Stimulated activated CD4-positive, alpha-beta T cell treated with anti-CD3 and anti-CD28 coated beads, TNF-alpha, amount 100 ng/mL, for 4 hours (primary cell): ENCODE measurements around the gene ATP10A.
"Not testable (repeated sequence)": the region's sequence is repeated elsewhere in the genome, so short reads cannot be mapped to it uniquely, and the experiment has no call there.

ENCODE experiments used
- DNase-seq, 3 experiments: peaks; one replicate each; pipeline ENCODE4 v3.0.0-alpha.2; 2020; ENCODE audit warnings: low read depth in 3 of 3

Gene ATP10A

GRCh38 chr15:25882466-25882865 lies 19.3 kb upstream of the ATP10A start:
- DNase-seq: no peak

DNA sequence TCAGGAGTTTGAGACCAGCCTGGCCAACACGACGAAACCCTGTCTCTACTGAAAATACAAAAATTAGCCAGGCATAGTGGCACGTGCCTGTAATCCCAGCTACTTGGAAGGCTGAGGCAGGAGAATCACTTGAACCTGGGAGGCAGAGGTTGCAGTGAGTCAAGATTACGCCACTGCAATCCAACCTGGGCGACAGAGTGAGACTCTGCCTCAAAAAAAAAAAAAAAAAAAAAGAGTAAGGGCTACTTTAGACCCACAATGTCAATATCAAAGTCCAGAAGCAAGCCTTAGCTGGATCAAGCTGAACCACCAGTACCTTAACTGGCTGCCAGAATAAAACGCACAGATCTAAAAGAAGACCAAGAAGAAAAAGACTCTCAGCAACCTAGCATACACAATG lies 17.8 kb upstream of the ATP10A start:
- not testable (repeated sequence) for DNase-seq

DNA sequence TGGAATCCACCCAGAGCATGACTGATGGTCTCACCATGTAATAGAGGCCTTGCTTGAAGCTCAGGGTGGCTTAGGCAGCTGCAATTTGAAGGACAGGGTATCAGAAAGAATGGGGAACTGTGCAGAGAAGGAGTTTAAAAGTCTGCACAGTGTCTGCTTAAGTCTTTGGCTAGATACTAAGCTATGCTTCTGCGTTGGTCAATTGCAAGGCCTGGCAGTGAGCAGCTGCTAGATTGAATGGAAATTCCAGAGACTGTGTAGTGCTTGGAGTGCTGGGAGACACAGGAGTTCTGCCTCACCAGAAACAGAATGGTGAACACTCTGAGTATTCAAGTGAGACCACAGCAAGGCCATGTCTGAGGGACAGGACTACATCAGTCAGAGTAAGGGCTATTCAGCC lies 17.3 kb upstream of the ATP10A start:
- no peak for DNase-seq

GRCh38 chr15:25879438-25879837 lies 16.3 kb upstream of the ATP10A start:
- no peak for DNase-seq

DNA sequence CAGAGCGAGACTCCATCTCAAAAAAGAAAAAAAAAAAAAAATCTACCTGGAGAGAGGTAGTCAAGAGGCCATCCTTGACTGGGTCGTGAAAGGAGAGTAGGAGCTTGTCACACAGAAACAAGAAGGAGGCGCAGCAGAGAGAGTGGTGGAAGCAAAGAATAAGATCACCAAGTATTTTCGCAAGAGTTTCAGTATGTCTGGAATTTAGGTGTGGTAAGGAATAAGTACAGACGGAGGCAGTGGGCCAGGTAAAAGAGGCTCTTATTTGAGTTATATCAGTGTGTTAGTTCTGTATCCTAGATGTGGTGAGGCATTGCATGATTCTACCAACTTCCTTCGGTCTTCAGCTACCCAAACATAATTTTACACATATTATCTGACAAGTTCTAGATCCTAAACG lies 14.6 kb upstream of the ATP10A start:
- no peak for DNase-seq

GRCh38 chr15:25876231-25877140 lies 13.4 kb upstream of the ATP10A start:
- DNase-seq: no peak

DNA sequence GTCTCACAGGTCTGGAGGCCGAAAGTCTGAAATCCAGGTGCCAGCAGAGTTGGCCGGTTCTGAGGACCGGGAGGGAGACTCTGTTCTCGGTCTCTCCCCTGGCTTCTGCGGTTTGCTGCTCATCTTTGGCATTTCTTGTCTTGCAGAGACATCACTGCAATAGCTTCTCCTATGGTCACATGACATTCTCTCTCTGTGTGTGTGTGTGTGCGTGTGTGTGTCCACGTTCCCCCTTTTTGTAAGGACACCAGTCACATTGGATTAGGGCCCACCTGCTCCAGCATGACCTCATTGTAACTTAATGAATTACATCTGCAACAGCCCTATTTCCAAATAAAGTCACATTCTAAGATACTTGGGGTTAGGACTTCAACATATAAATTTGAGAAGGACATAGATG lies 12.4 kb upstream of the ATP10A start:
- no peak for DNase-seq

DNA sequence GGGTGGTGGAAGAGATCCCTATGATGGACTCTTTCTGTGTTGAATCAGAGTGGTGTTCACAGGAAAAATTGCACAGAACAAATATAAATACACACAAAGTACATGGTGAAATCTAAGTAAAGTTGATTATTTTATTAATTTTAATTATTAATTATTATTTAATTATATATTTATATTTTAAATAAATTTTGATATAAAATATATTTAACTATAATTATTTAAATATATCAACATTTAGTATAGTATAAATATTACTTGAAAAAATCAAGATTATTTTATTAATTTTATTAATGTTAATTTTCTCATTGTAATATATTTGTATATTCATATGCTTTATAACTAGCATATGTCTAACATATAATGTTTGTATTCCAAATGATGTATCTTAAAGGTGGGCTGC lies 11.3 kb upstream of the ATP10A start:
- DNase-seq: no peak

- DNase-seq: no peak
These were observed 8.3 kb upstream of the ATP10A start for GRCh38 chr15:25871403-25871802.

- no peak for DNase-seq
These were observed 7.8 kb upstream of the ATP10A start for GRCh38 chr15:25870938-25871337.

DNA sequence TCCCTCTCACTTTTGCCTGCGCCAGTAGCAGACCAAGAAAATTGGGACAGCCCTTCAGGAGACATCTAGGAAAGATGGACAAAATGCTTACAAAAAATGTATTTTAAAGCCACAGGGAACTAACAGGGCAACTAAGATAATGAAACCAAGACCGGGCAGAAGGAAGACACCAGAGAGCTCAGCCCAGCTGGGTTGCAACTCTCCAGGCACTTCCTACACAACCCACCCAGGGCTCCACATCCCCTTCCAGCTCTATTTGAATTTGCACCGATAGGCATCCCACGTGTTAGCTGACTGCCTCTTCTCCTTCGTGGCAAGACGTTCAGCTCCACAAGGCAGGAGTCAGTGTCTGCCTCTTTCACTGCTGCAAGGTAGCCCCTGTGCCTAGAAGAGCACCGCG lies 6.6 kb upstream of the ATP10A start:
- no peak for DNase-seq

DNA sequence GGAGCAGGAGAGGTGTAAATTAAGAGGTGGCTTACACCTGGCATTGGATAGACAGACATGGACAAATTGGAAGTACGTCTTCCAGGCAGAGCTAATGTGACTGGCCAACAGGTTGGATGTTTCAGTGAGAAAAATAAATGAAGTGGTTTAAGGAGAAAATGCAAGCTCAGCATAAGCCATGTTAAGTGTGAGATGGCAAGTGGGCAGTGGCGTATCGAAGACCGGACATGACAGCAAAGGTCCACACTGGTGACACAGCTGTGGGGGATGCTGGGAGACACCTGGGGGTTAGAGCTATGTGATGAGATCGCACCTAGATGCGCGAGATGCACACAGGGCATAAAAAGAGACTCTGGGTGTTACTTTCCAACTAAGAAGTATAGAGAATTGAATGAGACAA lies 3.7 kb upstream of the ATP10A start:
- no peak for DNase-seq

DNA sequence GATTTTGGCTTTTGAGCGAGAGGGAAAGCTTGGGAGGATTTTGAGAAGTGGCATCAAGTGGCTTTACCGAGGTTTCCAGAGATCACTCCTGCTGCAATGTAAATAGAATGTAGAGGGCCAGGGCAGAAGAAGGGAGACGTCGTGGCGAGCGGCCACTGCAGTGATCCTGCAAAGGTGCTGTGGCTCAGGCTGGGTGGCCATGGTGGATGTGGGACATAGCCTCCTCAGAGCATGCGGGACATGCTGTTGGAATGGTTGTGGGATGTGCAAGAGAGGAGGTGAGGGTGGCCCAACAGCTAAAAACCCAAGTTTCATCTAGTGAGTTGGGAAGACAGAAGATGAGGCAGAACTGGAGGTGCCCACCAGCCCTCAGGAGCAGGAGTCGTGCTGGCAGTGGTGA lies 3.1 kb upstream of the ATP10A start:
- DNase-seq: no peak

GRCh38 chr15:25864966-25865365 lies 1.8 kb upstream of the ATP10A start:
- no peak for DNase-seq

- no peak for DNase-seq
These were observed 947 bp upstream of the ATP10A start for GRCh38 chr15:25863968-25864580.

DNA sequence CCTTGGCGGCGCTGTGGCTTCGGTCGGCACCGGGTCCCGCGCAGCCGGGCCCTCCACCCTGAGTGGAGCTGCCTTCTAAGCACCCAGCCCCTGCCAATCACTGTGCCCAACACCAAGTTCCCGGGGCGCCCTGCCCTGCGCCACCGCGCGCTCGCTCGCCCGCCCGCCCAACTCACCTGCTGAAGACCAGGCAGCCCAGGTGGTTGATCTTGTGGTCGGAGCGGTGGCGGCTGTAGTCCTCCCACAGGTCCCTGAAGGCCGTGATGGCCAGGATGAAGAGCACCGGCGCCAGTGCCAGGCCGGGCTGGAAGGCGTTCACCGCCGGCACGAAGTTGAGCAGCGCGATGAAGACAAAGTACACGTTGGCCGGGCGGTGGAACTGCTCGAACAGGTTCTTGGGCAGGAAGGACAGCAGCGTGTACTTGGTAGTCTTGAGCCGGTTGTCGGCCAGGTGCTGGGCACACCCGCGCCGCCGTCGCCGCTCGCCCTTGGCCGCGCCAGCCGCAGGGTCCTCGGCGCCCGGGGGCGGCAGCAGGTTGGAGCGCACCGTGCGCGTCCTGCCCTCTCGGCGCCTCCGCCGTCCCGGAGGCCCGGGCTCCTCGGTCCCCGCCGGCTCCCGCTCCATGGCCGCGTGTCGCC lies 536 bp downstream of the ATP10A start:
- peak; percentile 36 to 43 (median 40) for DNase-seq

DNA sequence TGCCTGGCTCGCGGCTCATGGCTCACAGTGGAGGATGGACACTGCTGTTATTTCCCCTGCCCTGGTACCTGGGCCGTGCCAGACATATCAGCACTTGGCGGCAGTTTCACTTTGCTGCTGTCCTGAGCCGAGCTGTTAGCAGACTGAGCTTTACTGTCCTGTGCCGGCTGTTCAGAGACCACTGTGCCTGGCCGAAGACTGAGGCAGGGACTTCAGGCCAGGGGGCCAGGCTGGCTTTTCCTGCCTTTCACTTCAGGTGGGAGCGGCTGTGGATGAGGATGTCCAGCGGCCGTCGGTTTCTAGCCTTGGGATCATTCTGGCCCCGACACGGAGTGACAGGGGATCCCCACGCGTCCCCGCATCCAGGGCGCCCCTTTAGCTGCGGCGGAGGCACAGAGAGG lies 1.1 kb downstream of the ATP10A start:
- DNase-seq: no peak

DNA sequence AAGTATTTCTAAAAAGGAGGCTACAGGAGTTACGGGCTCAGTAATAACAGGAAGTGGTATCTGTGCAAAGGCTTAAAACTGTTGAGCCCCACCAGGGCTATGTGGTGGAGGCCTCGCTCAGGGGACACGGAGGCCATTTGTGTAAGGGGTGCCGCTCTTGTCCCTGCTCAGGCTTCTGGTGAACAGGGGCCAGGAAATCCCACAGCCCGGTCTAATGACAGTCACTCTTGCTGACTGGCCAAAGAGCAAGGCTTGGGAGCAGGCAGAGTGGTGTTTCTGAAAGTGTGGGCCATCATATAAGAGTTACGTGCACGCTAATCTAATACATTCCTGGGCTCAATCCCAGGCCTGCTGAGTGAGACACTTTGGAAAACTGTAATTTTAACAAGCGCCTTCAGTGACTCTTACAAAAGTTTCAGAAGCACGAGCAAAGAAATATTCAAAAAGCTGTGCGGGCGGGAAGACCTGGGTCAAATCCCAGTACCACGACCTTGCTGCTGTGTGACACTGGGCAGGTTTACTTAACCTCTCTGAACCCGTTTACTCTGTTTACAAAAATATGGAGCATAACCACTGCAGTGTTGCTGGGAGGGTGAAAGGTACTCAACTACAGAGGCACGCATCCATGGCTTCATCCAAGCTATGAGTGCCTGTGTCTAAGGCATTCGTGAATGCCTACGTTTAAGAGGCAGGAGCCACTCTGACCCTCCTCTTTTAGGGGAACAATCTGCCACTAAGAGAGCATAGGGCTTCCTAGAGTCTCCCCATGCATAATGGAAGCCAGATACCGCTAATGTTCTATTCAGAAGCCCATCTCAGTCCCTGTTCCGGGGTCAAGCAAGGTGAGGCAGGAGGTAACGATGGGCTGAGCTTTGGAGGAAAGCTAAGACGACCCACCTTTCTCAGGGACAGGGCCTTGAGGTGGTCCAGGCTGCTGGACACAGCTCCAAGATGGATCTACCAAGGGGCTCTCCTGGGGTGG lies 2.0 kb downstream of the ATP10A start:
- DNase-seq: no peak

GRCh38 chr15:25859838-25860645 lies 3.1 kb downstream of the ATP10A start:
- DNase-seq: no peak

- no peak for DNase-seq
These were observed 4.0 kb downstream of the ATP10A start for GRCh38 chr15:25858952-25859760.
